ENCODE measurements around the gene SLC38A2.

The SLC38A2 gene

DNA sequence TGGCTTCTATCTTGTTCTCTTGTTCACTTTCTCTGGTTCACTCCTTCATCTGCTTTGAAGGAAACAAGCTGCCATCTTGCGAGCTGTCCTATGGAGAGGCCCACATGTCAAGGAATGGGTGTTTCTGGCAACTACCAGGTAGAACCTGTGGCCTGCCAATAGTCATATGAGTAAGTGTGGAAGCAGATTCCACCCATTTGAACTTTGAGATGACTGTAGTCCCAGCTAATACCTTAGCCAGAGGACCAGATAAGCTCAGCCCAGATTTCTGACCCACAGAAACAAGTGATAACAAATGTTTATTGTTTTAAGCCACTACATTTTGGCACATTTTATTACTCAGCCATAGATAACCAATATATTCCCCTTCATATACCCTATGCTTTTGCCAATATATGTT, 4.0 kb upstream of the SLC38A2 start (continued):
- TF ChIP-seq ZNF302 (tag by site-specific recombination; IDR thresholded peaks at IDR 0.05; ENCODE audit: low read depth) (no peak), ZBTB21 (tag by site-specific recombination; IDR thresholded peaks at IDR 0.05) (no peak)

DNA sequence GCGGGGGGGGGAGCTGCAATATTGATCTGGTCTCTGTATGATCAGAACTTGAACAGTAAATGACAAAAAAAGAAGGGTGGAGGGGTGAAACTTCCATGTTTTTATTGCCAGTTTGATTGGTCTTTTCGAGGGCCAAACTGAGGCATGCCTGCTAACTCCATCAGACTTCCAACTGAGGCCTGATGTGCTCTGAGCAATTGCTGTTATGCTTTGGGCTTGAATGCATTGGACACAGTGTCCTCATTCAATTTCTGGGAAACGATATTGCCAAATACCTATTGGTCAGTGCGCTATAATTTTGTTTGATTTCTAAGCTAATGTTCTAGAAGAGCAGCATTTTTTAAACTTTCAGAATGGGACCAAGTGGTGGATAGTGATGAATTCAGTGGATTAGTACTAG, 2.1 kb upstream of the SLC38A2 start:
- TF ChIP-seq BCL11A (tag by site-specific recombination; IDR thresholded peaks at IDR 0.05; ENCODE audit: low read depth): no peak
- TF ChIP-seq ZNF391 (tag by site-specific recombination; IDR thresholded peaks at IDR 0.05; ENCODE audit: borderline replicate concordance, low read depth): no peak
- TF ChIP-seq, protein P1, sequence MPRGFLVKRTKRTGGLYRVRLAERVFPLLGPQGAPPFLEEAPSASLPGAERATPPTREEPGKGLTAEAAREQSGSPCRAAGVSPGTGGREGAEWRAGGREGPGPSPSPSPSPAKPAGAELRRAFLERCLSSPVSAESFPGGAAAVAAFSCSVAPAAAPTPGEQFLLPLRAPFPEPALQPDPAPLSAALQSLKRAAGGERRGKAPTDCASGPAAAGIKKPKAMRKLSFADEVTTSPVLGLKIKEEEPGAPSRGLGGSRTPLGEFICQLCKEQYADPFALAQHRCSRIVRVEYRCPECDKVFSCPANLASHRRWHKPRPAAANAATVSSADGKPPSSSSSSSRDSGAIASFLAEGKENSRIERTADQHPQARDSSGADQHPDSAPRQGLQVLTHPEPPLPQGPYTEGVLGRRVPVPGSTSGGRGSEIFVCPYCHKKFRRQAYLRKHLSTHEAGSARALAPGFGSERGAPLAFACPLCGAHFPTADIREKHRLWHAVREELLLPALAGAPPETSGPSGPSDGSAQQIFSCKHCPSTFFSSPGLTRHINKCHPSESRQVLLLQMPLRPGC (tag by site-specific recombination; IDR thresholded peaks at IDR 0.05): no peak
- TF ChIP-seq, protein P2, sequence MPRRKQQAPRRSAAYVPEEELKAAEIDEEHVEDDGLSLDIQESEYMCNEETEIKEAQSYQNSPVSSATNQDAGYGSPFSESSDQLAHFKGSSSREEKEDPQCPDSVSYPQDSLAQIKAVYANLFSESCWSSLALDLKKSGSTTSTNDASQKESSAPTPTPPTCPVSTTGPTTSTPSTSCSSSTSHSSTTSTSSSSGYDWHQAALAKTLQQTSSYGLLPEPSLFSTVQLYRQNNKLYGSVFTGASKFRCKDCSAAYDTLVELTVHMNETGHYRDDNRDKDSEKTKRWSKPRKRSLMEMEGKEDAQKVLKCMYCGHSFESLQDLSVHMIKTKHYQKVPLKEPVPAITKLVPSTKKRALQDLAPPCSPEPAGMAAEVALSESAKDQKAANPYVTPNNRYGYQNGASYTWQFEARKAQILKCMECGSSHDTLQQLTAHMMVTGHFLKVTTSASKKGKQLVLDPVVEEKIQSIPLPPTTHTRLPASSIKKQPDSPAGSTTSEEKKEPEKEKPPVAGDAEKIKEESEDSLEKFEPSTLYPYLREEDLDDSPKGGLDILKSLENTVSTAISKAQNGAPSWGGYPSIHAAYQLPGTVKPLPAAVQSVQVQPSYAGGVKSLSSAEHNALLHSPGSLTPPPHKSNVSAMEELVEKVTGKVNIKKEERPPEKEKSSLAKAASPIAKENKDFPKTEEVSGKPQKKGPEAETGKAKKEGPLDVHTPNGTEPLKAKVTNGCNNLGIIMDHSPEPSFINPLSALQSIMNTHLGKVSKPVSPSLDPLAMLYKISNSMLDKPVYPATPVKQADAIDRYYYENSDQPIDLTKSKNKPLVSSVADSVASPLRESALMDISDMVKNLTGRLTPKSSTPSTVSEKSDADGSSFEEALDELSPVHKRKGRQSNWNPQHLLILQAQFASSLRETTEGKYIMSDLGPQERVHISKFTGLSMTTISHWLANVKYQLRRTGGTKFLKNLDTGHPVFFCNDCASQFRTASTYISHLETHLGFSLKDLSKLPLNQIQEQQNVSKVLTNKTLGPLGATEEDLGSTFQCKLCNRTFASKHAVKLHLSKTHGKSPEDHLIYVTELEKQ (tag by site-specific recombination; IDR thresholded peaks at IDR 0.05; ENCODE audit: borderline replicate concordance): no peak
- TF ChIP-seq ZNF623 (tag by site-specific recombination; IDR thresholded peaks at IDR 0.05): no peak
- no peak; the same call in 1 of the 2 replicates for TF ChIP-seq FEZF1 (tag by site-specific recombination; IDR thresholded peaks at IDR 0.05)
- no peak for TF ChIP-seq ZNF155 (tag by site-specific recombination; IDR thresholded peaks at IDR 0.05)
- TF ChIP-seq ZNF501 (tag by site-specific recombination; IDR thresholded peaks at IDR 0.05): no peak
- no peak for TF ChIP-seq ZNF133 (tag by site-specific recombination; IDR thresholded peaks at IDR 0.05)
- no peak for TF ChIP-seq ZBTB21 (tag by site-specific recombination; IDR thresholded peaks at IDR 0.05)
- TF ChIP-seq GLIS1 (tag by site-specific recombination; IDR thresholded peaks at IDR 0.05): no peak
- no peak for TF ChIP-seq ZNF140 (tag by site-specific recombination; IDR thresholded peaks at IDR 0.05)
- no peak for TF ChIP-seq ZNF174 (tag by site-specific recombination; IDR thresholded peaks at IDR 0.05)
- no peak for TF ChIP-seq ZNF157 (tag by site-specific recombination; IDR thresholded peaks at IDR 0.05)
- no peaks in the 10 kb centered on the region for H3K9me3 ChIP-seq (ENCODE audit: control insufficient read depth, insufficient read depth, low read depth, low read length)
- ChIA-PET POLR2A (no interaction called here), CTCF (interaction anchor here (1.1 kb wide), 1 partner anchor 101 kb away, joined by 3 read pairs; no protein-coding TSS in a partner anchor)
- peaks cover 14% of the 10 kb centered on the region; the same call in 1 of the 2 replicates for H3K4me1 ChIP-seq (ENCODE audit: control insufficient read depth, insufficient read depth, low read length)
- H3K36me3 ChIP-seq (ENCODE audit: control insufficient read depth in 2 of 2, insufficient read depth in 1 of 2, low read length in 2 of 2): peaks cover 0 to 15% of the 10 kb centered on the region in 2 experiments; a peak in 1 of 3 replicates
- H3K4me3 ChIP-seq (ENCODE audit: low read depth, low read length): no peak overlapping the region
- H3K27ac ChIP-seq (ENCODE audit: extremely low read depth, low read depth, low read length): no peak overlapping the region

DNA sequence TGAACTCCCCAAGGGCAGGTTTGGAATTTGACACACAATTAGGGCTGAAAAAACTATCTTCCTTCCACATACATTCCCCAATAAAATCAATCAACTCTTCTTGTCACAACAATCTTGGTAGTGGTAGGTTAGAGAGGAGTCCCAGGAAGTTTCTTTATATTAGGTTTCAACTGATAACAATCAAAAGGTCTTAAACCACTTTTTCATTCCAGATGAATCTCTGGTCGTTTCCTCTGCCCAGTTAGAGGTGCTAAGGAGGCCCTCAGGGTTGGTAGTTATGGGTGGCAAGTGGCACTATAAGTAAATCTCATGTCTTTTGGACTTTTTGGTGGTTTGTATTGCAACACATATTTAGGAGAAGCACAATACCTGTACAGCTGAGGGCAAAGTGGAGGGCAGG, 1.7 kb upstream of the SLC38A2 start:
- Histone ChIP-seq H3K9me3 (ENCODE audit: control insufficient read depth, insufficient read depth, low read depth, low read length) (no peaks in the 10 kb centered on the region), H3K36me3 (ENCODE audit: control insufficient read depth in 2 of 2, insufficient read depth in 1 of 2, low read length in 2 of 2) (peaks cover 0 to 19% of the 10 kb centered on the region in 2 experiments; a peak in 1 of 3 replicates), H3K4me1 (ENCODE audit: control insufficient read depth, insufficient read depth, low read length) (peaks cover 14% of the 10 kb centered on the region), H3K4me3 (ENCODE audit: low read depth, low read length) (no peak overlapping the region), H3K27ac (ENCODE audit: extremely low read depth, low read depth, low read length) (no peak overlapping the region)
- no peak for TF ChIP-seq ZIC2 (tag by site-specific recombination; IDR thresholded peaks at IDR 0.05)
- TF ChIP-seq FEZF1 (tag by site-specific recombination; IDR thresholded peaks at IDR 0.05): peak; percentile 17; the same call in 1 of the 2 replicates
- TF ChIP-seq ZBTB20 (tag by site-specific recombination; IDR thresholded peaks at IDR 0.05): no peak
- TF ChIP-seq, protein P3, sequence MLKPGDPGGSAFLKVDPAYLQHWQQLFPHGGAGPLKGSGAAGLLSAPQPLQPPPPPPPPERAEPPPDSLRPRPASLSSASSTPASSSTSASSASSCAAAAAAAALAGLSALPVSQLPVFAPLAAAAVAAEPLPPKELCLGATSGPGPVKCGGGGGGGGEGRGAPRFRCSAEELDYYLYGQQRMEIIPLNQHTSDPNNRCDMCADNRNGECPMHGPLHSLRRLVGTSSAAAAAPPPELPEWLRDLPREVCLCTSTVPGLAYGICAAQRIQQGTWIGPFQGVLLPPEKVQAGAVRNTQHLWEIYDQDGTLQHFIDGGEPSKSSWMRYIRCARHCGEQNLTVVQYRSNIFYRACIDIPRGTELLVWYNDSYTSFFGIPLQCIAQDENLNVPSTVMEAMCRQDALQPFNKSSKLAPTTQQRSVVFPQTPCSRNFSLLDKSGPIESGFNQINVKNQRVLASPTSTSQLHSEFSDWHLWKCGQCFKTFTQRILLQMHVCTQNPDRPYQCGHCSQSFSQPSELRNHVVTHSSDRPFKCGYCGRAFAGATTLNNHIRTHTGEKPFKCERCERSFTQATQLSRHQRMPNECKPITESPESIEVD (tag by site-specific recombination; IDR thresholded peaks at IDR 0.05): peak; percentile 71
- TF ChIP-seq ZNF792 (tag by site-specific recombination; IDR thresholded peaks at IDR 0.05): no peak
- TF ChIP-seq MZF1 (tag by site-specific recombination; IDR thresholded peaks at IDR 0.05; ENCODE audit: borderline replicate concordance): no peak
- no peak for TF ChIP-seq ZNF501 (tag by site-specific recombination; IDR thresholded peaks at IDR 0.05)
- TF ChIP-seq ZXDB (tag by site-specific recombination; IDR thresholded peaks at IDR 0.05): no peak
- ChIA-PET POLR2A (no interaction called here), CTCF (interaction anchor here (1.1 kb wide), 1 partner anchor 101 kb away, joined by 3 read pairs; no protein-coding TSS in a partner anchor)
